T-helper 1 cell treated with Interleukin-12 subunit alpha and Interleukin-12 subunit beta and Interleukin-4 antibody, amounts not matched to agents 30 μg/mL and 1 μg/mL, for 36 hours (primary cell): ENCODE measurements around the gene SEMA4C.

ENCODE experiments used
- H3K27ac Mint-ChIP-seq: one replicate; pipeline ENCODE4 v1.8.0; 2021; ENCODE audit warnings: mild to moderate bottlenecking, mixed read lengths
- H3K27me3 Mint-ChIP-seq: one replicate; pipeline ENCODE4 v1.8.0; 2021; ENCODE audit warnings: low read depth, mixed read lengths
- H3K36me3 Mint-ChIP-seq: one replicate; pipeline ENCODE4 v1.8.0; 2021; ENCODE audit warnings: low read depth, mixed read lengths
- H3K4me1 Mint-ChIP-seq: one replicate; pipeline ENCODE4 v1.8.0; 2021; ENCODE audit warnings: low read depth, mixed read lengths
- H3K4me3 Mint-ChIP-seq: one replicate; pipeline ENCODE4 v1.8.0; 2021; ENCODE audit warnings: mild to moderate bottlenecking, moderate library complexity, mixed read lengths
- H3K9me3 Mint-ChIP-seq: one replicate; pipeline ENCODE4 v1.8.0; 2021; ENCODE audit warnings: mixed read lengths

SEMA4C gene

GRCh38 chr2:96869822-96870625 is at the start of gene SEMA4C:
Gene SEMA4C (minus strand): TSS chr2:96870080. CDS start chr2:96867886, 2,194 bp downstream.
- H3K9me3 Mint-ChIP-seq, result no peaks in the 10 kb centered on the region
- H3K27me3 Mint-ChIP-seq, result peaks cover 14% of the 10 kb centered on the region
- H3K4me1 Mint-ChIP-seq, result peaks cover 27% of the 10 kb centered on the region
- peaks cover 6% of the 10 kb centered on the region for H3K36me3 Mint-ChIP-seq
- H3K27ac Mint-ChIP-seq, result peak within 1 kb of the TSS; percentile 82
- H3K4me3 Mint-ChIP-seq, result peak within 1 kb of the TSS; percentile 86

- peaks cover 11% of the 10 kb centered on the region for H3K27me3 Mint-ChIP-seq
- H3K4me1 Mint-ChIP-seq, result peaks cover 11% of the 10 kb centered on the region
- H3K27ac Mint-ChIP-seq, result no peak overlapping the region
- peaks cover 15% of the 10 kb centered on the region for H3K36me3 Mint-ChIP-seq
- no peak overlapping the region for H3K4me3 Mint-ChIP-seq
- H3K9me3 Mint-ChIP-seq, result peaks cover 34% of the 10 kb centered on the region
These were observed 49.1 kb upstream of the SEMA4C start for GRCh38 chr2:96918754-96919550.

- H3K4me1 Mint-ChIP-seq, result peaks cover 19% of the 10 kb centered on the region
- peaks cover 37% of the 10 kb centered on the region for H3K9me3 Mint-ChIP-seq
- no peak overlapping the region for H3K4me3 Mint-ChIP-seq
These were observed 48.3 kb upstream of the SEMA4C start for GRCh38 chr2:96918092-96918753.

GRCh38 chr2:96916646-96917543 is 47.0 kb upstream of the SEMA4C start:
- Mint-ChIP-seq H3K36me3 (peaks cover 17% of the 10 kb centered on the region), H3K9me3 (peaks cover 37% of the 10 kb centered on the region), H3K27me3 (peaks cover 15% of the 10 kb centered on the region), H3K4me1 (peaks cover 26% of the 10 kb centered on the region), H3K4me3 (no peak overlapping the region), H3K27ac (no peak overlapping the region)

More at GRCh38 chr2:96918092-96918753, 48.3 kb upstream of the SEMA4C start:
- Mint-ChIP-seq H3K27me3 (peaks cover 11% of the 10 kb centered on the region), H3K36me3 (peaks cover 17% of the 10 kb centered on the region), H3K27ac (no peak overlapping the region)

- peaks cover 15% of the 10 kb centered on the region for H3K27me3 Mint-ChIP-seq
- no peak overlapping the region for H3K4me3 Mint-ChIP-seq
- H3K36me3 Mint-ChIP-seq, result peaks cover 22% of the 10 kb centered on the region
- peaks cover 37% of the 10 kb centered on the region for H3K9me3 Mint-ChIP-seq
- H3K27ac Mint-ChIP-seq, result no peak overlapping the region
- H3K4me1 Mint-ChIP-seq, result peaks cover 33% of the 10 kb centered on the region
These were observed 46.3 kb upstream of the SEMA4C start for GRCh38 chr2:96916156-96916630.

GRCh38 chr2:96914332-96914731 is 44.5 kb upstream of the SEMA4C start:
- H3K9me3 Mint-ChIP-seq, result peaks cover 37% of the 10 kb centered on the region
- peak overlapping the region; percentile 84 for H3K4me3 Mint-ChIP-seq
- H3K27ac Mint-ChIP-seq, result peak overlapping the region; percentile 95
- H3K36me3 Mint-ChIP-seq, result peaks cover 22% of the 10 kb centered on the region
- H3K4me1 Mint-ChIP-seq, result peaks cover 35% of the 10 kb centered on the region
- peaks cover 12% of the 10 kb centered on the region for H3K27me3 Mint-ChIP-seq

GRCh38 chr2:96913398-96914202 is 43.7 kb upstream of the SEMA4C start:
- Mint-ChIP-seq H3K9me3 (peaks cover 33% of the 10 kb centered on the region), H3K27ac (peak overlapping the region; percentile 95), H3K27me3 (peaks cover 12% of the 10 kb centered on the region), H3K4me1 (peaks cover 35% of the 10 kb centered on the region), H3K36me3 (peaks cover 22% of the 10 kb centered on the region), H3K4me3 (peak overlapping the region; percentile 84)

GRCh38 chr2:96913117-96913397 is 43.2 kb upstream of the SEMA4C start:
- Mint-ChIP-seq H3K27me3 (peaks cover 12% of the 10 kb centered on the region), H3K27ac (peak overlapping the region; percentile 95), H3K36me3 (peaks cover 20% of the 10 kb centered on the region), H3K9me3 (peaks cover 28% of the 10 kb centered on the region), H3K4me1 (peaks cover 35% of the 10 kb centered on the region), H3K4me3 (peak overlapping the region; percentile 71)

- H3K27ac Mint-ChIP-seq, result peak overlapping the region; percentile 95
- peak overlapping the region; percentile 71 for H3K4me3 Mint-ChIP-seq
- peaks cover 20% of the 10 kb centered on the region for H3K36me3 Mint-ChIP-seq
- H3K27me3 Mint-ChIP-seq, result peaks cover 12% of the 10 kb centered on the region
- H3K9me3 Mint-ChIP-seq, result peaks cover 24% of the 10 kb centered on the region
- peaks cover 35% of the 10 kb centered on the region for H3K4me1 Mint-ChIP-seq
These were observed 42.7 kb upstream of the SEMA4C start for GRCh38 chr2:96912346-96913116.

GRCh38 chr2:96909611-96910021 is 39.7 kb upstream of the SEMA4C start:
- no peak overlapping the region for H3K27ac Mint-ChIP-seq
- H3K9me3 Mint-ChIP-seq, result peaks cover 5% of the 10 kb centered on the region
- peaks cover 8% of the 10 kb centered on the region for H3K27me3 Mint-ChIP-seq
- H3K4me1 Mint-ChIP-seq, result peaks cover 33% of the 10 kb centered on the region
- peaks cover 9% of the 10 kb centered on the region for H3K36me3 Mint-ChIP-seq
- no peak overlapping the region for H3K4me3 Mint-ChIP-seq

- Mint-ChIP-seq H3K4me1 (peaks cover 11% of the 10 kb centered on the region), H3K9me3 (no peaks in the 10 kb centered on the region), H3K27ac (no peak overlapping the region), H3K27me3 (peaks cover 4% of the 10 kb centered on the region), H3K36me3 (peaks cover 5% of the 10 kb centered on the region), H3K4me3 (no peak overlapping the region)
These were observed 37.5 kb upstream of the SEMA4C start for GRCh38 chr2:96907115-96908041.

- Mint-ChIP-seq H3K9me3 (no peaks in the 10 kb centered on the region), H3K36me3 (peaks cover 4% of the 10 kb centered on the region), H3K4me3 (no peak overlapping the region), H3K4me1 (peaks cover 7% of the 10 kb centered on the region), H3K27ac (no peak overlapping the region), H3K27me3 (peaks cover 4% of the 10 kb centered on the region)
These were observed 36.8 kb upstream of the SEMA4C start for GRCh38 chr2:96906729-96907114.
